ENCODE measurements around the gene C1QL4. TPM values are rescaled to one million over a fixed set of nuclear protein-coding genes. Genes with fewer than 3 reads are reported as not detected.

The C1QL4 gene
- total and polyA plus RNA-seq, 2 of the 8 experiments (the other 6 are each of a cell fraction or from before 2014, with no cell fraction given), result 0.28 to 0.63 TPM

DNA sequence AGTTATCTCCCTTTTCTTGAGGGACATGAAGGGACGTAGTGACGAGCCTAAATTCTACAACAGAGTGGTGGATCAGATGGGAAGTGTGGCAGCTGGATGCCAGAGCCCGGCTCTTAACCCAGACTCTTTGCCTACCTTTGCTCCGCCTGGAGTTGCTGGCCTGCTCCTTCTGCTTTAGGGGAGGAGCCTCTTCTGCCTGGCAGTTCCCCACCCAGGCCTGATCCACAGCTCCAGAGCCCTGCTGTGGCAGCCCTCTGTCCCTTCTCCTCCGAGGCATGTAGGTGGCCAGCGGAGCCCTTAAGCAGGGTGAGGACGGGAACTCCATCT is 44.3 kb downstream of the C1QL4 start:
- H2AFZ ChIP-seq (ENCODE audit: low read length), result no peak overlapping the region
- no peaks in the 10 kb centered on the region for H3K36me3 ChIP-seq (ENCODE audit: control insufficient read depth in 2 of 4, insufficient read depth in 4 of 4, low read length in 3 of 4)
- H2AK5ac ChIP-seq (ENCODE audit: low read depth, low read length), result no peak overlapping the region
- H3K79me2 ChIP-seq (ENCODE audit: control insufficient read depth in 1 of 2, insufficient read depth in 2 of 2, low read length in 2 of 2), result no peaks in the 10 kb centered on the region
- DNase-seq (ENCODE audit: low read depth in 1 of 2, low spot score in 2 of 2) (no peak), FAIRE-seq (no peak)
- no peak overlapping the region; the same call in 1 of the 2 replicates for H3K18ac ChIP-seq (ENCODE audit: extremely low read depth, low read length)
- H3K27ac ChIP-seq (ENCODE audit: low read depth, low read length), result no peak overlapping the region
- no peak overlapping the region for H3K56ac ChIP-seq (replicated peaks; ENCODE audit: insufficient read length, low read depth, low read length)
- no peak overlapping the region for H4K8ac ChIP-seq (ENCODE audit: extremely low read depth, insufficient read depth, low read length)
- H3K4me3 ChIP-seq (ENCODE audit: extremely low read depth in 1 of 4, insufficient read depth in 2 of 4, low read depth in 3 of 4, low read length in 4 of 4), result peak overlapping the region in 1 of 4 experiments; percentile 39; a peak in 2 of 8 replicates
- no peak overlapping the region for H2BK120ac ChIP-seq (replicated peaks; ENCODE audit: low read depth, low read length)
- H3K4me2 ChIP-seq (ENCODE audit: insufficient read depth in 1 of 2, low read depth in 2 of 2, low read length in 2 of 2), result peak overlapping the region; percentile 62 to 65; a peak in 2 of 4 replicates
- no peak overlapping the region for H3K9ac ChIP-seq (replicated peaks in 1 of 4; ENCODE audit: extremely low read depth in 1 of 4, low read depth in 3 of 4, low read length in 3 of 4)
- H3K23ac ChIP-seq (ENCODE audit: insufficient read length), result no peak overlapping the region
- CTCF ChIA-PET (ENCODE audit: partially characterized antibody), result interaction anchor here (1.1 to 14.4 kb wide), 12 partner anchors 10 to 298 kb away, joined by 3 to 276 read pairs (median 32); partner anchors contain the start of genes C1QL4, DNAJC22 and TROAP
- no peak overlapping the region for H3K4ac ChIP-seq (replicated peaks; ENCODE audit: insufficient read length, low read depth, low read length)
- H4K91ac ChIP-seq (replicated peaks; ENCODE audit: insufficient read length, low read length), result no peak overlapping the region
- H4K20me1 ChIP-seq (replicated peaks in 1 of 2; ENCODE audit: control insufficient read depth in 1 of 2, insufficient read depth in 2 of 2, low read length in 2 of 2), result peaks cover 2 to 15% of the 10 kb centered on the region in 2 experiments
- peaks cover 11% of the 10 kb centered on the region; the same call in 1 of the 2 replicates for H3K23me2 ChIP-seq (ENCODE audit: low read depth, low read length)
- POLR2A ChIA-PET (ENCODE audit: partially characterized antibody), result interaction anchor here (1.1 to 5.0 kb wide), 7 partner anchors 18 to 54 kb away, joined by 3 to 48 read pairs (median 7); partner anchors contain the start of genes C1QL4, DNAJC22 and TUBA1C
- no peak overlapping the region for H2BK5ac ChIP-seq (ENCODE audit: low read depth, low read length)
- H2BK20ac ChIP-seq (ENCODE audit: low read length), result no peak overlapping the region
- no peak overlapping the region for H2BK12ac ChIP-seq (ENCODE audit: low read depth, low read length)
- no peaks in the 10 kb centered on the region for H3K79me1 ChIP-seq (ENCODE audit: low read depth, low read length)
- WGBS, 2 experiments (ENCODE audit: extremely low coverage in 1 of 2, insufficient coverage in 1 of 2, insufficient read length in 1 of 2, insufficient replicate concordance in 2 of 2, low coverage in 1 of 2, low lambda C conversion rate in 2 of 2, missing lambda C conversion rate in 1 of 2), result 64% methylated on average over 7 of the region's 7 CpGs; no CpG with 5 or more reads in 1 of the 2 experiments
- peaks cover 42 to 59% (median 57%) of the 10 kb centered on the region in 4 experiments for H3K27me3 ChIP-seq (replicated peaks in 1 of 4; ENCODE audit: control insufficient read depth in 3 of 4, extremely low read depth in 1 of 4, insufficient read depth in 3 of 4, low read length in 3 of 4)
- H4K5ac ChIP-seq (ENCODE audit: insufficient read length, low read depth, low read length), result no peak overlapping the region
- H2BK15ac ChIP-seq (ENCODE audit: low read length), result no peak overlapping the region; the same call in 1 of the 2 replicates
- H3K14ac ChIP-seq (ENCODE audit: insufficient read length), result no peak overlapping the region
- H3K4me1 ChIP-seq (replicated peaks in 1 of 4; ENCODE audit: control insufficient read depth in 3 of 4, insufficient read depth in 4 of 4, low read length in 3 of 4), result peaks cover 0 to 36% (median 17%) of the 10 kb centered on the region in 4 experiments; a peak in 6 of 7 replicates
- no peaks in the 10 kb centered on the region for H3K9me3 ChIP-seq (ENCODE audit: insufficient read depth in 2 of 2, low read depth in 1 of 2, low read length in 1 of 2)
- no peak for TF ChIP-seq TAF1 (IDR thresholded peaks at IDR 0.05; ENCODE audit: low read depth, low read length)
- TF ChIP-seq TBP (IDR thresholded peaks at IDR 0.05; ENCODE audit: low read depth, low read length), result no peak
- no peak for TF ChIP-seq SUZ12 (IDR thresholded peaks at IDR 0.05; ENCODE audit: low read length)
- no peak for TF ChIP-seq SIN3A (conservative IDR thresholded peaks at IDR 0.05 in 1 of 2, IDR thresholded peaks at IDR 0.05 in 1 of 2; ENCODE audit: low read depth in 1 of 2, low read length in 2 of 2)
- TF ChIP-seq, protein P1, sequence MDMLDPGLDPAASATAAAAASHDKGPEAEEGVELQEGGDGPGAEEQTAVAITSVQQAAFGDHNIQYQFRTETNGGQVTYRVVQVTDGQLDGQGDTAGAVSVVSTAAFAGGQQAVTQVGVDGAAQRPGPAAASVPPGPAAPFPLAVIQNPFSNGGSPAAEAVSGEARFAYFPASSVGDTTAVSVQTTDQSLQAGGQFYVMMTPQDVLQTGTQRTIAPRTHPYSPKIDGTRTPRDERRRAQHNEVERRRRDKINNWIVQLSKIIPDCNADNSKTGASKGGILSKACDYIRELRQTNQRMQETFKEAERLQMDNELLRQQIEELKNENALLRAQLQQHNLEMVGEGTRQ (IDR thresholded peaks at IDR 0.05; ENCODE audit: low read length), result no peak
- no peak for TF ChIP-seq BACH1 (IDR thresholded peaks at IDR 0.05; ENCODE audit: low read length)
- TF ChIP-seq CHD1 (IDR thresholded peaks at IDR 0.05; ENCODE audit: low read depth, low read length), result no peak
- TF ChIP-seq YY1 (IDR thresholded peaks at IDR 0.05; ENCODE audit: low read depth, low read length), result no peak
- TF ChIP-seq SAP30 (IDR thresholded peaks at IDR 0.05; ENCODE audit: insufficient read depth, insufficient replicate concordance, low read length), result no peak
- no peak for TF ChIP-seq RXRA (IDR thresholded peaks at IDR 0.05; ENCODE audit: insufficient read depth, low read depth, low read length)
- TF ChIP-seq NRF1 (IDR thresholded peaks at IDR 0.05; ENCODE audit: low read depth, low read length), result no peak
- no peak for TF ChIP-seq MAFK (IDR thresholded peaks at IDR 0.05; ENCODE audit: low read depth, low read length)

Measured in H1 (cell line).